HepG2 (cell line): ENCODE measurements around the gene TWIST2. TPM values are rescaled to one million over a fixed set of nuclear protein-coding genes. Genes with fewer than 3 reads are reported as not detected.

Experiments
- ARID5B ChIP-seq: IDR thresholded peaks from 2 replicates; pipeline ENCODE4 v1.4.0; 2020; ENCODE audit warnings: mild to moderate bottlenecking, missing genetic modification reagents
- BRD4 ChIP-seq: sonication (generic); formaldehyde crosslinking; IDR thresholded peaks from 2 replicates; pipeline ENCODE4 v1.4.0; 2020; ENCODE audit warnings: missing genetic modification reagents
- CEBPB ChIP-seq: IDR thresholded peaks from 2 replicates; pipeline ENCODE4 v1.6.1; 2011; ENCODE audit warnings: low read depth, low read length, improper control_type of control experiment, borderline replicate concordance
- KMT2B ChIP-seq: IDR thresholded peaks from 2 replicates; pipeline ENCODE4 v1.6.1; 2016; ENCODE audit warnings: missing genetic modification reagents, missing compliant biosample characterization
- RBAK ChIP-seq: sonication (generic); formaldehyde crosslinking; IDR thresholded peaks from 2 replicates; pipeline ENCODE4 v1.5.1; 2020; ENCODE audit warnings: mild to moderate bottlenecking, missing genetic modification reagents
- SAP130 ChIP-seq: IDR thresholded peaks from 2 replicates; pipeline ENCODE4 v1.6.1; 2016; ENCODE audit warnings: low read depth
- SMC3 ChIP-seq: IDR thresholded peaks from 2 replicates; pipeline ENCODE4 v1.6.1; 2011; ENCODE audit warnings: low read length, improper control_type of control experiment
- TCF7 ChIP-seq: sonication (generic); IDR thresholded peaks from 2 replicates; pipeline ENCODE4 v1.6.1; 2016; ENCODE audit warnings: antibody characterized with exemption, low read depth
- ZNF629 ChIP-seq: sonication (generic); formaldehyde crosslinking; conservative IDR thresholded peaks from 2 replicates; pipeline ENCODE4 v1.5.0; 2020; ENCODE audit warnings: missing genetic modification reagents
- ZNF704 ChIP-seq: sonication (generic); formaldehyde crosslinking; IDR thresholded peaks from 2 replicates; pipeline ENCODE4 v1.8.1; 2023; ENCODE audit warnings: mild to moderate bottlenecking, inconsistent platforms, moderate library complexity, missing genetic modification reagents, borderline replicate concordance
- polyA plus RNA-seq, 8 experiments: library from polyadenylated mRNA; depleted of rRNA in 3 of 8; stranded (reverse) in 7 of 8; unstranded in 1 of 8; fragments of >200 nt; fragmentation: Illumina TruSeq in 4 of 8; extraction: Trizol in 4 of 8; gene quantifications; 2 replicates each; pipeline versions ENCODE4 v1.2.1 to v1.2.3, GENCODE V29; 2011 to 2016; ENCODE audit warnings: low read depth in 4 of 8, missing spikeins in 1 of 8, mixed read lengths in 1 of 8; ENCODE audit not compliant: insufficient read depth in 1 of 8
- total RNA-seq, 5 experiments: library from RNA; depleted of rRNA; stranded (reverse); fragments of >200 nt; fragmentation: Illumina TruSeq; extraction: Trizol; gene quantifications; 2 replicates each; pipeline ENCODE4 v1.2.3, GENCODE V29; 2016; ENCODE audit warnings: low read depth in 1 of 5

The TWIST2 gene
- total and polyA plus RNA-seq, 2 of the 13 experiments (the other 11 are each of a cell fraction or from before 2014, with no cell fraction given) = 0.08 to 0.11 TPM

- TF ChIP-seq ARID5B (peak; percentile 75), SAP130 (peak; percentile 36; the same call in 1 of the 2 replicates), SMC3 (0 out of 2 replicates have a peak, but pooled peaks have one; percentile 3), ZNF704 (CRISPR knock-in tag) (no peak), BRD4 (CRISPR knock-in tag) (no peak), KMT2B (no peak), TCF7 (peak; percentile 31; the same call in 1 of the 2 replicates), RBAK (CRISPR knock-in tag) (no peak), CEBPB (peak; percentile 75), ZNF629 (CRISPR knock-in tag) (no peak)
These were observed 20.9 kb downstream of the TWIST2 start (continued) for GRCh38 chr2:238868616-238869292.
